Measurements from ENCODE around the gene EGR2. TPM values are rescaled to one million over a fixed set of nuclear protein-coding genes. Genes with fewer than 3 reads are reported as not detected.

Gene EGR2
- total RNA-seq, 1 donor from 2014 or later: 2.3 TPM

- peak; percentile 32 for DNase-seq (ENCODE audit: low read depth)
Observed at GRCh38 chr10:62818426-62819011, 2.4 kb upstream of the EGR2 start.

- peak; percentile 82 for DNase-seq (ENCODE audit: low read depth)
Observed at GRCh38 chr10:62817766-62818425, 1.7 kb upstream of the EGR2 start.

- peak; percentile 61 for DNase-seq (ENCODE audit: low read depth)
Observed at GRCh38 chr10:62817121-62817765, 1.1 kb upstream of the EGR2 start.

- DNase-seq (ENCODE audit: low read depth): no peak
Observed at GRCh38 chr10:62816076-62816330, 163 bp downstream of the EGR2 start.

- peak; percentile 36 for DNase-seq (ENCODE audit: low read depth)
Observed at GRCh38 chr10:62815381-62816075, 638 bp downstream of the EGR2 start.

GRCh38 chr10:62814756-62815380 lies 1.3 kb downstream of the EGR2 start:
- no peak for DNase-seq (ENCODE audit: low read depth)

GRCh38 chr10:62813981-62814380 lies 2.2 kb downstream of the EGR2 start:
- no peak for DNase-seq (ENCODE audit: low read depth)

- no peak for DNase-seq (ENCODE audit: low read depth)
Observed at GRCh38 chr10:62813453-62813852, 2.7 kb downstream of the EGR2 start.

GRCh38 chr10:62812672-62813439 lies 3.3 kb downstream of the EGR2 start:
- no peak for DNase-seq (ENCODE audit: low read depth)

GRCh38 chr10:62811159-62811875 lies 4.8 kb downstream of the EGR2 start:
- DNase-seq (ENCODE audit: low read depth): peak; percentile 28

- no peak for DNase-seq (ENCODE audit: low read depth)
Observed at GRCh38 chr10:62810156-62810902, 5.8 kb downstream of the EGR2 start.

- DNase-seq (ENCODE audit: low read depth): no peak
Observed at GRCh38 chr10:62806251-62806650, 9.9 kb downstream of the EGR2 start.

GRCh38 chr10:62805231-62806099 lies 10.7 kb downstream of the EGR2 start:
- DNase-seq (ENCODE audit: low read depth): peak; percentile 80

GRCh38 chr10:62804356-62805230 lies 11.6 kb downstream of the EGR2 start, which contains the start of gene ADO:
Gene ADO (plus strand): TSS chr10:62804720. CDS start chr10:62805060, 340 bp downstream.
- DNase-seq (ENCODE audit: low read depth): peak; percentile 93

- no peak for DNase-seq (ENCODE audit: low read depth)
Observed at GRCh38 chr10:62803724-62804355, 12.3 kb downstream of the EGR2 start.

- DNase-seq (ENCODE audit: low read depth): no peak
Observed at GRCh38 chr10:62801871-62802270, 14.3 kb downstream of the EGR2 start.

- no peak for DNase-seq (ENCODE audit: low read depth)
Observed at GRCh38 chr10:62796896-62797295, 19.3 kb downstream of the EGR2 start.

Measured in myocyte (in vitro differentiated cells).